Stromal cell of bone marrow (primary cell): Measurements from ENCODE around the gene RHBDL3.
"Not testable (repeated sequence)": the region's sequence is repeated elsewhere in the genome, so short reads cannot be mapped to it uniquely, and the experiment has no call there.

Experiments used
- DNase-seq: peaks from one replicate; pipeline ENCODE4 v3.0.0-alpha.2; 2012; ENCODE audit warnings: low read depth

Gene RHBDL3

GRCh38 chr17:32323811-32324491 lies 58.3 kb downstream of the RHBDL3 start:
- peak; percentile 15 for DNase-seq

DNA sequence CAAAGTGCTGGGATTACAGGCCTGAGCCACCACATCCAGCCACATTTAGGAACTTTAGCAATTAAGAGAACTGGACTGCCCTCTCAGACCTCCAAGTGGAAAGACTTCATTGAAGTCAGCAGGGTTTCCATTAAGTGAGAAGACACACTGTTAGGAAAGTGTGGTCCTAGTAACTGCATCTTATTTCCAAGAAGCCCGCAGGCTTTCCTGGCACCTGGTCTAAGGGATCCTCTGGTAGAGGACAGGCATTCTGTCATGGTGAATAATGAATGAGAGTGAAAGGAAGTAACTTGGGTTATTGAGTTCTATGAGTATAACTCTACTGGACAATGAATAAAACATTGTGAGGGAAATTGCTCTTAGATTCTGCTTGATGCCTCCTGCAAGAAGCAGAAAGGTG lies 62.3 kb downstream of the RHBDL3 start:
- no peak for DNase-seq

GRCh38 chr17:32330147-32330546 lies 64.5 kb downstream of the RHBDL3 start:
- no peak for DNase-seq

DNA sequence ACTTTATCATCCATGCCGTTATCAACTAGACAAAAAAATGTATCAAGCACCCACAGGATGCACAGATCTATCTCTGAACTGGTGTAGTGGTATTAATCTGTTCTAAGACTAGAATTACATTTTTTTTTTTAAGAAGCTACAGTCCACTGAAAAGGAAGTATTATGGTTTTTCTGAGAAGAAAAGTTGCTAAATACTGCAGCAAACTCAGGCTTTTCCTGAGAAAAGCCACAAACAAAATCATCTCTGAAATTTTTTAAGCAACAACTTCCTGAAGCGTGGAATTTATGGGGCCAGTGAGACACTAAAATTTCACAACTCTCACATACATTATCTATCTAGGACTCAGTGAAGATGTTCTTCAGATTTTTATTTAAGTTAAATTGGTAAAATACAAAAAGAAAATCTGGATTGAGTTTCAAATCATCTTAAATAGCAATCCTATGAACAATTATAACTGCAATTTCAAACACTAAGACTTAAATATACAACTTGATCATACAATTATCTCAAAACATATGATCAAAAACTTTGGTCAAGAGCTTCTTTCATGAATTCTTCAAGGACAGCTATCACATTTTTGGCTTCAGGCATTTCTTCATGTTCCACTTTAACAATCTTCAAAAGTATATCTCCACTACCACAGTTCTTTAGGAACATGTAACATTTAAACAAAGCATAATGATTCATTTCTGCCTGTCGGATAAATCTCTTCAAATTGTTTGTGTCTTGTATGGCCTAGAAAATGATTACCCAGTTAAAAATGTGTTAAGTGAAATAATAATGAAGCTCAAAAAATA lies 65.8 kb downstream of the RHBDL3 start:
- DNase-seq, result no peak

- DNase-seq, result no peak
These were observed 67.6 kb downstream of the RHBDL3 start for GRCh38 chr17:32333187-32333586.

- no peak for DNase-seq
These were observed 69.4 kb downstream of the RHBDL3 start for GRCh38 chr17:32335046-32335445.

DNA sequence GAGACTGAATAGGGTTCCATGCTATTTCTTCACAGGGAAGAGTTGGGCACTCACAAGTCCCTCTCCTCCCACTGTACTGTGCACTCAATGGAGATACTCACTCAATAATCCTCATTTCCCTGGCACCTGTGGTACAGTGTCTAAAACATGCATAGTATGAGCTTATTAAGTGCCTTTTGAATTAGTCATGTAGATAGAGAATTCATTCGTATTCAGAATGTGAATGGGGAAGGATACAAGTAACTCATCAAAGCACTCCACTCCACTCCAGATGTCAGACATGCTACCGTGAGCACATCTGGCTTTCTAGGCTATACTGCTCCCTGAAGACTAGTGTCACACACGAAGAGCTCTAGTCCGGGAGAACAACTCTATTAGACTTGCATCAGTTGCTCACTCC lies 70.1 kb downstream of the RHBDL3 start:
- peak; percentile 14 for DNase-seq

DNA sequence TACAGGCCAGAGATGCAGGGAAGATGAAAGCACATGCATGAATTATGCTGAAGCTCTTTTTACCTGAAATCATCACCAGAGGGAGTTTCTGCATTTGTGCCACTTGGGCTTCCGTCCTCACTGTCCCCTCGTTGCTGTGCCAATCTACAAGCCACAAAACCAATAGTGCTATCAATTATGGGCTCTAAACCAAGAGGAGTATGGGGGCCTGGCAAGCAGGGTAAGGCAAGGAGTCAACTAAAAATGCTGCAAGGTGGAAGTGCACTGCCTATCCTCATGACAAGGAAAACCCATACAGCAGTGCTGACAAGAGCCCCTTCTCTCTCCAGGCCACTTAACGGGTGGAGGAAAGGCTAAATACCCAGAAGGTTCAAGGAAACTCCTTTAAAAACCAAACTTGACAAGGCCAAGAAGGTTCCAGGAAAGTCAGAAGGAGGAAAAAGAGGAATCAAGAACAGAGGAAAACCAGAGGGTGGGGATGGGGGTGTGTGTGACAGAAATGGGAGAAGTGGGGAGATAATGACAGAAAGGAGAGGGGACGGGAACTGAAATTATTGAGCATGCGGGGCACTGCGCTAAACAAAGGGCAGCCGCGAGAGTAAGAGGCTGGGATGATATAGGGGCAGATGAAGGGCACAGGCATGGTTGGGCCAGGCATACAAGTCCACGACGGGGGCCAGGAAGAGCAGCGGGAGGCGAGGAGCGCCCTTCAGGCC lies 75.7 kb downstream of the RHBDL3 start:
- no peak for DNase-seq

DNA sequence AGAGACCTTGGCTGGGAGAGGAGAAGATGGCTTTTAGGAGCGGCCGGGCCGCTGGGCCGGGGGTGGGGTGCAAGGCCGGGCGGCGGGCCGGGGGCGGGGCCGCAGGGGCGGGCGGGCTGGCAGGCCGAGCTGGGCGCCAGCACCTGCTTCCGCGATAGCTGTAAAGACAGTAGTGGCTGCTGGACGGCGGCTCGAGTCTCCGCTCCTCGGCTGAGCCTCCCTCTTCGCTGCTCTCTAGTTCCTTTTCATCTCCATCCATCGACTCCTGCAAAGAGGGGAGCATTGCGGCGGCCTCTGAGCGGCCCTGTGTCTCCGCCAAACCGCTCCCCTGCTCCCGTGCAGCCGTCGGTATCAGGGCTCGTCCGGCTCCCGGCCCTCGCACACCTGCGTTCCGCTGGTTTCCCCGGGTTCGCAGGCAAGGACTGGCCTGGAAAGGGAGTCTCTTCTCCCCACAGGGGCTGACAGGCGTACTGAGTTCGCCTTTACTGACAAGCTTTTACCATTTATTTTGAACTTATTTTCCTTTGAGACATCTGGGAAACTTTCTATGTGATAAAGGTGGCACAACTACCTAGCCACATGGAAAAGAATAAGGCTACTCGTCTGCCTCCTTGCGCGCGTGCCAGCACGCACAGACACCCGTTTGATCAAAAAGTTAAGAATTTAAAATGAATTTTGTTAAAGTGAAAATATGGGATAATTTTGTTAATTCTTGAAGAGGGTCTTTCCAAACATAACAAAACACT lies 76.4 kb downstream of the RHBDL3 start, which contains the start of gene C17orf75:
C17orf75 (minus strand) TSS at position 317 of the 746 bp plus-strand sequence; CDS start at position 283, 34 bp downstream.
- DNase-seq, result peak; percentile 38

DNA sequence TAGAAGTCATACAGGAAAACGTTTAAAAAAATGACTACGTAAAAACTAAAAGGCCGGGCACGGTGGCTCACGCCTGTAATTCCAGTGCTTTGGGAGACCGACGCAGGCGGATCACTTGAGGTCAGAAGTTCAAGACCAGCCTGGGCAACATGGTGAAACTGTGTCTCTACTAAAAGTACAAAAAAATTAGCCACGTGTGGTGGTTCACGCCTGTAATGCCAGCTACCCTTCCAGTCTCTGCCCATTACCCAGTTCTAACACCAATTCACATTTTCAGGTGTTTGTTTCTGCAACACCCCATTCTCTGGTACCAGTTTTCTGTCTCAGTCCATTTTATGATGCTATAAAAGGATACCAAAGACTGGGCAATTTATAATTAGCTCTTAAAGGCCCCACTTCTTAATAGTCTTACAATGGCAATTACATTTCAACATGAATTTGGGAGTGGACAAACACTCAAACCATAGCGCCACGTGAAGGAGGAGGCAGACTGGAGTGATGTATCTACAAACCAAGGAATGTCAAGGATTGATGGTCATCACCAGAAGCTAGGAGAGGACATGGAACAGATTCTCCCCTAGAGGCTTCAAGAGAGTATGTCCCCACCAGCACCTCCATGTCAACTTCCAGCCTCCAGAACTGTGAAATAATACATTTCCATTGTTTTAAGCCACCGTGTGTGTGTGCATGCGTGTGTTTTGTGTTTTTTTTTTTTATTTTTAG lies 77.1 kb downstream of the RHBDL3 start:
- DNase-seq, result no peak

DNA sequence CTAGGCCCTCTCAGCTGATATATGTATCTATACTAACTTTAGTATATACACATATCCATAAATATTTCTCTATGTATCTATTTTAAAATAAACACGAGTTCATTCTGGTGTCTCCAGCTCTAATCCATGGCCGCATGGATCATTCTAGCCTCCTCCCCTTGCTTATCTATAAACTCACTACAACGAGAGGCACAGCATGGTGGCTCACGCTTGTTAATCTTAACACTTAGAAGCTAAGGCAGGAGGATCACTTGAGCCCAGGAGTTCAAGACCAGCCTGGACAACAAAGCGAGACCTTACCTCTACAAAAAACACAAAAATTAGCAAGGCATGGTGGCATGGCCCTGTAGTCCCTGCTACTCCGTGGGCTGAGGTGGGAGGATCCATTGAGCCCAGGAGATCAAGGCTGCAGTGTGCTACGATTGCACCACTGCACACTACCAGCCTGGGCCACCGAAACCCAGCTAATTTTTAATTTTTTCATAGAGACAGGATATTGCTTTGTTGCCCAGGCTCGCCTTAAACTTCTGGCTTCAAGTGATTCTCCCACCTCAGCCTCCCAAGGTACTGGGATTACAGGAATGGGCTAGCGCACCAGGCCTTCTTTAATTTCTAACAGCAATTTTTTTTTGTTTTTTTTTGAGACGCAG lies 80.4 kb downstream of the RHBDL3 start:
- no peak for DNase-seq

DNA sequence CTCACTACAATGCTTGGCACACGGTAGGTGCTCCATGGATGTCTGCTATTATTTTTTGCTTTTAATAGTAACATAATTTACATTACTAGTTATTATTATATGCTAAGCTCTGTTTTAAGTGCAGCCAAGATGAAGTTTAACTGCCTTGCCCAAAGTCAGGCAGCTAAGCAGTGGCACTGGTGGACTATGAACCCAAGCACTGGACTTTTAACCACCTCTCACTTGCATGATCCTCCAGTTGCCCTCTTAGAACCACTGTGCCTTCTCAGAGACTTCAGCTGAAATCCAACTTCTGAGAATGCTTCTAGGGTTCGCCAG lies 82.8 kb downstream of the RHBDL3 start:
- DNase-seq, result no peak

GRCh38 chr17:32349503-32349853 lies 83.8 kb downstream of the RHBDL3 start:
- DNase-seq, result no peak

GRCh38 chr17:32349854-32350665 lies 84.4 kb downstream of the RHBDL3 start, which contains the start of gene ZNF207:
Gene ZNF207 (plus strand): TSS chr17:32350157. CDS start chr17:32350286, 129 bp downstream.
- peak; percentile 93 for DNase-seq

DNA sequence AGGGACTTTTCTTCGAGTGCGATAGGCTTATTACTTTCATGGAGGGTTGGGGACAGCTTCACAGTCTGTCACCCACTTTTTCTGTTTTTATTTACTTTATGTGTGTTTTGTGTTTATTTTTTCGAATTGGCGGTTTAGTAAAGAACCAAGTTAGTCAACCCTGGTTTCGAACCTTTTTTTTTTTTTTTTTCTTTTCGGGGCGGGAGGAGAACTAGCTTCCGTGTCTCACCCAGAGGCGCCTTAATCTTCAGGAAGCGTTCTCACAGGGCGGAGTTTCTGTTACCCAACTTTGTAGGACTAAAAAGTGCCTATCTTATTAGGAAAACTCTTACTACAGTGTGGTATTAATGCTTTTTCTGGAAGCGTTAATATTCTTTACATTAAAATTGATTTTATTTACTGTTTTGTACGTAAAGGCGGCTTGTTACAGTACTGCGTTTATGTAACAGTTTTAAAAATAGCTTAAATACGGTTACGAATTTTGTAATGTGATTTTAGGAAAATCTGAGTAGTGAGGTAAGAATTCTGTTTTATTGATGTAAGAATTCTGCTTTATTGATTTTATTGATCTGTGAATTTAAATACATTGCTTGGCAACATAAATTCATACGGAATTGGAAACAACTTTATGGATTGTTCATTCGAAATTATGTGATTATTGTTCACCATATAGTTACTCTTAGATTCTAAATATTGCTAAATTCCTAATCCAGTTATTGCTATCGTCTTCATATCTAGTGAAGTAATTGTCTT lies 85.2 kb downstream of the RHBDL3 start:
- DNase-seq, result peak; percentile 61

DNA sequence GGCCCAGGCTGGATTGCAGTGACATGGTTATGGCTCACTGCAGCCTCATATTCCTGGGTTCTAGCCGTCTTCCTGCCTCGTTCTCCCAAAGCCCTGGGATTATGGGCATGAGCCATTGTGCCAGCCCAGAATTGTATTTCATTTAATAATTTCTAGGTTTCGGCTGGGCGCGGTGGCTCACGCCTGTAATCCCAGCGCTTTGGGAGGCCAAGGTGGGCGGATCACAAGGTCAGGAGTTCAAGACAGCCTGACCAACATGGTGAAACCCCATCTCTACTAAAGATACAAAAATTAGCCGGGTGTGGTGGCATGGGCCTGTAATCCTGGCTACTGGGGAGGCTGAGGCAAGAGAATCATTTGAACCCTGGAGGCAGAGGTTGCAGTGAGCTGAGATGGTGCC lies 87.1 kb downstream of the RHBDL3 start:
- DNase-seq, result not testable (repeated sequence)

DNA sequence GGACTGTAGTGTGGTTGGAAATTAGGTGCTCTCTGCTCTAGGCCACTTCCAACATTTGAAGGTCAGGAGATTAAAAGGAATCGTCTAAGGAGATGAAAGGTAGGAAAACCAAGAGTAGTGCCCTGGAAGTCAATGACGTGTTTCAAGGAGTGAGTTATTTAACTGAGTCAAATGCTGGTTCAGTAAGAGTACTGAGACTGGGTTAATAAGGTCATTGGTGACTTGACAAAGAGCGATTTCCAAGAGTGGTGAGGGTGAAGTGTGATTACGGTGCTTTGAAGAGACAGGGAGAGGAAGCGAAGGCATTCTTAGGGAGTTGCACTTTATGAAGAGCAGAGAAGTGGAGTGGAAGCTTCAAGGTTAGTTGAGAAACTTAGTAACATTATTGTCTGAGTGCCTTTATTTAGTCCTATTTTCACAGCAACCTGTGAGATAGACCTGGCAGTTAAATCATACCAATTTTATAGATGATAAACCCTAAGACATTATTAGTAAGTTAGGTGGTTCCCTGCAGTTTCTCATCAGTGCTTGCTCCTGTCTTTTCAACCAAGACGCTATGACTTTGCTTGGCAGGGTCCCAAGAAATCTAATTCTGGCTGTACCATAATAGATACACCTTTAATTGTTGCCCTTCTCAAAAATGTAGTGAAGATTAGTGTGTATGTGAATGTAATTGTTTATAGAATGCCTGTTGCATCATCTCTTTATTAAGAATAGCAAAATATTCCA lies 90.2 kb downstream of the RHBDL3 start:
- no peak for DNase-seq

DNA sequence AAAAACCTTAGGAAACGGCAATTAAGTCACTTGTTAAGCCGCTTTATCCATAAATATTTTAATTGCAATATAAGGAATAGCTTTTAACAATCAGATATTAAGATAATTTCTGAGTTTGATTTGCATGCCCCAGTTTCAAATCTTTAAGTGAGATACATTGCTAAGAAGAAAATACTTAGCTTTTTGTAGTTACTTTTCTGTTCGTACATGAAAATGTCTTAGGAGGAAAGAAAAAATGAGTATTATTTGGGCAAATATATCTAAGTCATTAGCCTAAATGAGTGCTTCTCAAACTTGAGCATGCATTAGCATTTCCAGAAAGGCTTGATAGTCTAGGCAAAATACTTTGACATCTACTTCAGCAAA lies 90.7 kb downstream of the RHBDL3 start:
- DNase-seq, result no peak

GRCh38 chr17:32356750-32357149 lies 91.1 kb downstream of the RHBDL3 start:
- no peak for DNase-seq
